A549 (cell line): Measurements from ENCODE around the gene HBQ1.

ENCODE experiments used
- BCL3 ChIP-seq: fragments of >200 bp; sonication (Bioruptor Twin); formaldehyde crosslinking; IDR thresholded peaks from 3 replicates; pipeline ENCODE4 v1.6.1; 2016
- BHLHE40 ChIP-seq: IDR thresholded peaks from 2 replicates; pipeline ENCODE4 v1.6.1; 2012; ENCODE audit warnings: low read depth, low read length, inconsistent platforms
- CEBPB ChIP-seq, 2 experiments: fragments of >200 bp in 1 of 2; sonication (Bioruptor Twin) in 1 of 2; formaldehyde crosslinking in 1 of 2; IDR thresholded peaks; 2 replicates each; pipeline ENCODE4 v1.6.1; 2012 to 2016
- CTCF ChIP-seq: fragments of >200 bp; sonication (Bioruptor Twin); formaldehyde crosslinking; IDR thresholded peaks from 3 replicates; pipeline ENCODE4 v1.5.1; 2016
- ELK1 ChIP-seq: fragments of 150-350 bp; IDR thresholded peaks from 2 replicates; pipeline ENCODE4 v1.6.1; 2014; ENCODE audit warnings: low read depth, mild to moderate bottlenecking, low read length
- EP300 ChIP-seq, 2 experiments: fragments of >200 bp; sonication (Bioruptor Twin); formaldehyde crosslinking; IDR thresholded peaks; 2 replicates in 1 of 2; 3 replicates in 1 of 2; pipeline ENCODE4 v1.6.1; 2016 to 2017
- HDAC2 ChIP-seq: fragments of 200-600 bp; sonication (generic); IDR thresholded peaks from 2 replicates; pipeline ENCODE4 v1.6.1; 2016
- JUN ChIP-seq, 2 experiments: fragments of >200 bp; sonication (Bioruptor Twin); formaldehyde crosslinking; IDR thresholded peaks; 2 replicates in 1 of 2; 3 replicates in 1 of 2; pipeline ENCODE4 v1.6.1; 2016 to 2017
- KDM1A ChIP-seq: fragments of 200-600 bp; sonication (generic); IDR thresholded peaks from 2 replicates; pipeline ENCODE4 v1.6.1; 2016; ENCODE audit warnings: low read depth, mild to moderate bottlenecking
- KDM5A ChIP-seq: fragments of 200-600 bp; sonication (generic); IDR thresholded peaks from 2 replicates; pipeline ENCODE4 v1.6.1; 2016; ENCODE audit warnings: antibody characterized with exemption, mild to moderate bottlenecking
- NPAS2 ChIP-seq: fragments of 250-450 bp; sonication (Bioruptor Pico); IDR thresholded peaks from 2 replicates; pipeline ENCODE4 v1.8.0; 2022; ENCODE audit warnings: mild to moderate bottlenecking, moderate library complexity, borderline replicate concordance
- POLR2A ChIP-seq: IDR thresholded peaks from 2 replicates; pipeline ENCODE4 v1.6.1; 2012; ENCODE audit warnings: mild to moderate bottlenecking, low read length
- SMC3 ChIP-seq: fragments of >200 bp; sonication (Bioruptor Twin); formaldehyde crosslinking; IDR thresholded peaks from 3 replicates; pipeline ENCODE4 v1.6.1; 2018; ENCODE audit warnings: inconsistent platforms

DNA sequence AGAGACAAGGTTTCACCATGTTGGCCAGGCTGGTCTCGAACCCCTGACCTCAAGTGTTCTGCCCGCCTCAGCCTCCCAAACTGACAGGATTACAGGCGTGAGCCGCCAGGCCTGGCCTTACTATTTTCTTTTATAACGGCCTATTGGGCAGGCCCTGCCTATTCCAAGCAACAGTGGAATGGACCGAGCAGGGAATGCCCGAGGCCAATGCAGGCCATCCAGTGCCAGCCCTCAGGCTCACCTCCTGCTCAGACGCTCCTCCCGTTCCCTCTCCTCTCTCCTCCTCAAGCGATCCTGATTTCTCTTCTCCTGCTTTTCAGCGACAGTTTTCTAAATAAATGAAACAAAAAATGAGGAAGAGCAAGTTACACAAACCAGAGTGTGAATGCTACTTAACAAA, 12.4 kb downstream of the HBQ1 start:
- TF ChIP-seq JUN (IDR thresholded peaks at IDR 0.05) (no peak), KDM5A (no peak), EP300 (IDR thresholded peaks at IDR 0.05) (no peak), CTCF (no peak), ELK1 (no peak), HDAC2 (no peak), BHLHE40 (no peak), BCL3 (no peak), KDM1A (no peak), SMC3 (no peak), NPAS2 (CRISPR knock-in tag) (no peak), POLR2A (no peak), CEBPB (IDR thresholded peaks at IDR 0.05) (no peak)
